ENCODE data around the gene ZNF12. TPM values are rescaled to one million over a fixed set of nuclear protein-coding genes. Genes with fewer than 3 reads are reported as not detected.

The ZNF12 gene
- total and polyA plus RNA-seq, 2 donors (not counting 1 experiment from before 2014, with no cell fraction given): 6.3 to 41.3 TPM

DNA sequence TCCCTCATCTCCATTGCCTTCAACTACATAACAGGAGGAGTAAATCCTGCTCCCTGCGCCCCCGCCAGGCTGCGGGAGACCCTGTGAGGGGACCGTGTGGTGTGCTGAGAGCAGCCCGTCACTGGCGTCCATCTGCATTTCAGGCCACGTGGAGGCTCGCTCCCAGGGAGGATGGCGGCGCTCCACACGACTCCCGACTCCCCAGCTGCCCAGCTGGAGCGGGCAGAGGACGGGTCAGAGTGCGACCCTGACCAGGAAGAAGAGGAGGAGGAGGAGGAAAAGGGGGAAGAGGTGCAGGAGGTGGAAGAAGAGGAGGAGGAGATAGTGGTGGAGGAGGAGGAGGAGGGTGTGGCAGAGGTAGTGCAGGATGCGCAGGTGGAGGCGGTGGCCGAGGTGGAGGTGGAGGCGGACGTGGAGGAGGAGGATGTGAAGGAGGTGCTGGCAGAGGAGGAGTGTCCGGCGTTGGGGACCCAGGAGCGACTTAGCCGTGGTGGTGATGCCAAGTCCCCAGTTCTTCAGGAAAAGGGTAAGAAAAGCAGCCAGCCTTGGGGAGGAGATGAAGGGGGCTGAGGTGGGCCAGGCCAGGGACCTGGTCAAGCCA, 64.4 kb downstream of the ZNF12 start:
- H3K9ac ChIP-seq (ENCODE audit: low read length): no peak overlapping the region
- H4K20me1 ChIP-seq (ENCODE audit: control insufficient read depth, insufficient read depth, low read length, poor library complexity, severe bottlenecking): peaks cover 69% of the 10 kb centered on the region
- no peak for ATAC-seq (ENCODE audit: low read depth)
- 98% methylated on average over 24 of the region's 24 CpGs for WGBS (ENCODE audit: insufficient coverage)
- peaks cover 50% of the 10 kb centered on the region for H3K79me2 ChIP-seq (ENCODE audit: control insufficient read depth, insufficient read depth, low read length)
- H3K9me3 Mint-ChIP-seq (ENCODE audit: insufficient read depth): no peaks in the 10 kb centered on the region
- H3K9me3 ChIP-seq (ENCODE audit: control extremely low read depth in 1 of 3, control insufficient read depth in 2 of 3, insufficient read depth in 1 of 3, low read length in 2 of 3): peaks cover 0 to 3% (median 0%) of the 10 kb centered on the region in 3 donors
- peaks cover 9 to 17% of the 10 kb centered on the region in 2 donors for H3K4me1 ChIP-seq (ENCODE audit: control insufficient read depth in 2 of 2, insufficient read depth in 2 of 2, low read length in 2 of 2)
- POLR2A ChIA-PET: no interaction called here
- peaks cover 1 to 73% of the 10 kb centered on the region in 2 experiments for H3K36me3 ChIP-seq (replicated peaks in 1 of 2; ENCODE audit: control extremely low read depth in 1 of 2, control insufficient read depth in 1 of 2, extremely low read depth in 1 of 2, insufficient read depth in 2 of 2, low read length in 1 of 2)
- no peak overlapping the region for H2AFZ ChIP-seq (ENCODE audit: insufficient read depth, low read depth, low read length, poor library complexity, severe bottlenecking)
- DNase-seq: no peak
- CTCF ChIA-PET: no interaction called here
- H3K27me3 Mint-ChIP-seq: no peaks in the 10 kb centered on the region
- intact Hi-C loops (cut with micrococcal nuclease): no loop called here
- peaks cover 23% of the 10 kb centered on the region for H3K4me1 Mint-ChIP-seq
- no peak overlapping the region for H3K27ac ChIP-seq (ENCODE audit: low read length in 2 of 2)
- H3K4me3 Mint-ChIP-seq: no peak overlapping the region
- no peak overlapping the region for H3K4me3 ChIP-seq (ENCODE audit: control extremely low read depth in 1 of 5, extremely low read depth in 1 of 5, insufficient read depth in 1 of 5, low read depth in 2 of 5, low read length in 4 of 5)
- no peak overlapping the region for H3K4me2 ChIP-seq (replicated peaks; ENCODE audit: low read depth, low read length, poor library complexity, severe bottlenecking)
- TF ChIP-seq, protein P1, sequence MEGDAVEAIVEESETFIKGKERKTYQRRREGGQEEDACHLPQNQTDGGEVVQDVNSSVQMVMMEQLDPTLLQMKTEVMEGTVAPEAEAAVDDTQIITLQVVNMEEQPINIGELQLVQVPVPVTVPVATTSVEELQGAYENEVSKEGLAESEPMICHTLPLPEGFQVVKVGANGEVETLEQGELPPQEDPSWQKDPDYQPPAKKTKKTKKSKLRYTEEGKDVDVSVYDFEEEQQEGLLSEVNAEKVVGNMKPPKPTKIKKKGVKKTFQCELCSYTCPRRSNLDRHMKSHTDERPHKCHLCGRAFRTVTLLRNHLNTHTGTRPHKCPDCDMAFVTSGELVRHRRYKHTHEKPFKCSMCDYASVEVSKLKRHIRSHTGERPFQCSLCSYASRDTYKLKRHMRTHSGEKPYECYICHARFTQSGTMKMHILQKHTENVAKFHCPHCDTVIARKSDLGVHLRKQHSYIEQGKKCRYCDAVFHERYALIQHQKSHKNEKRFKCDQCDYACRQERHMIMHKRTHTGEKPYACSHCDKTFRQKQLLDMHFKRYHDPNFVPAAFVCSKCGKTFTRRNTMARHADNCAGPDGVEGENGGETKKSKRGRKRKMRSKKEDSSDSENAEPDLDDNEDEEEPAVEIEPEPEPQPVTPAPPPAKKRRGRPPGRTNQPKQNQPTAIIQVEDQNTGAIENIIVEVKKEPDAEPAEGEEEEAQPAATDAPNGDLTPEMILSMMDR (IDR thresholded peaks at IDR 0.05): no peak
- TF ChIP-seq EZH2 (IDR thresholded peaks at IDR 0.05; ENCODE audit: borderline replicate concordance, insufficient read depth, low read depth, low read length, poor library complexity, severe bottlenecking): no peak
- H3K27me3 ChIP-seq (replicated peaks in 1 of 4; ENCODE audit: control extremely low read depth in 1 of 4, control insufficient read depth in 3 of 4, insufficient read depth in 4 of 4, low read length in 3 of 4): no peaks in the 10 kb centered on the region
- H3K27ac Mint-ChIP-seq: no peak overlapping the region

DNA sequence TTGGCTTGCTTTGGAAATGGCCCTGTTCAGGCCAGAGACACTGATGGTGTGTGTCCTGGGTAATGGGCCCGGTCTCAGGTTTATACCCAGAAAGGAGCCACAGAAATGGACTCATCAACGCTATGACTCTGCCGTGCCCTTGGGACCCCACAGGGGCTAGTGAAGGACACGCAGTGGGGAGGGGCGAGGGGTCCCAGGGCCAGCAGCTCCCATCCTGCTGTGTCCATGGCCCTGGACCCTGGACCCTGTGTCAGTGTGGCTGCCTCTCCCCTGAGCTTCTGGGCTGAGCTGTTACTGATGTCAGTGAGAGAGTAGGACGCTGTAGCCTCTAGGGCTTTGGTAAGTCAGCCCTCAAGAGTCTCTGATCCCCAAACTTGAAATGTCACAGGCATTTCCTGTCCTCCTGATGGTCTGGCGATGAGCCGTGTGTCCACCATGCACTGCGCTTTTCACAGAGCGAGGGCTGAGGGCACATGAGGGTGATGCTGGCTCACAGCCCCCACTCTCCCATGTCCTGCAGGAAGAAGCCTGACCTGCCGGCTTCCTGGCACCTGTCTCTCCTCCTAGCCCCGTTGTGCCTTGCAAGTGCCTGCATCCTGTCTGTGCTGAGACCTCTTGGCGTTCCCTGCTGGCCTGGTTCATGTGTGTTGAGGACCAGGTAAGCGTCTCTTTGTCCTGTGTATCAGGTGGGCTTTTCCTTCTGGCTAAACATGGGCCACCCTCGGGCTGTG, 65.3 kb downstream of the ZNF12 start:
- H3K4me1 Mint-ChIP-seq: peaks cover 24% of the 10 kb centered on the region
- ChIA-PET POLR2A (no interaction called here), CTCF (no interaction called here)
- no peak for DNase-seq
- WGBS (ENCODE audit: insufficient coverage): 91% methylated on average over 14 of the region's 15 CpGs
- H3K4me3 Mint-ChIP-seq: no peak overlapping the region
- peaks cover 1 to 69% of the 10 kb centered on the region in 2 experiments for H3K36me3 ChIP-seq (replicated peaks in 1 of 2; ENCODE audit: control extremely low read depth in 1 of 2, control insufficient read depth in 1 of 2, extremely low read depth in 1 of 2, insufficient read depth in 2 of 2, low read length in 1 of 2)
- peaks cover 0 to 3% (median 0%) of the 10 kb centered on the region in 3 donors for H3K9me3 ChIP-seq (ENCODE audit: control extremely low read depth in 1 of 3, control insufficient read depth in 2 of 3, insufficient read depth in 1 of 3, low read length in 2 of 3)
- no peak overlapping the region for H3K9ac ChIP-seq (ENCODE audit: low read length)
- no peaks in the 10 kb centered on the region for H3K9me3 Mint-ChIP-seq (ENCODE audit: insufficient read depth)
- intact Hi-C loops (cut with micrococcal nuclease): no loop called here
- H3K4me1 ChIP-seq (ENCODE audit: control insufficient read depth in 2 of 2, insufficient read depth in 2 of 2, low read length in 2 of 2): peaks cover 11 to 20% of the 10 kb centered on the region in 2 donors
- H3K27ac ChIP-seq (ENCODE audit: low read length in 2 of 2): no peak overlapping the region
- no peak overlapping the region for H3K27ac Mint-ChIP-seq
- no peaks in the 10 kb centered on the region for H3K27me3 Mint-ChIP-seq
- TF ChIP-seq, protein P1 (IDR thresholded peaks at IDR 0.05): no peak
- TF ChIP-seq EZH2 (IDR thresholded peaks at IDR 0.05; ENCODE audit: borderline replicate concordance, insufficient read depth, low read depth, low read length, poor library complexity, severe bottlenecking): no peak
- no peak overlapping the region for H2AFZ ChIP-seq (ENCODE audit: insufficient read depth, low read depth, low read length, poor library complexity, severe bottlenecking)
- peaks cover 45% of the 10 kb centered on the region for H3K79me2 ChIP-seq (ENCODE audit: control insufficient read depth, insufficient read depth, low read length)
- no peaks in the 10 kb centered on the region for H3K27me3 ChIP-seq (replicated peaks in 1 of 4; ENCODE audit: control extremely low read depth in 1 of 4, control insufficient read depth in 3 of 4, insufficient read depth in 4 of 4, low read length in 3 of 4)
- peaks cover 60% of the 10 kb centered on the region for H4K20me1 ChIP-seq (ENCODE audit: control insufficient read depth, insufficient read depth, low read length, poor library complexity, severe bottlenecking)
- no peak overlapping the region for H3K4me3 ChIP-seq (ENCODE audit: control extremely low read depth in 1 of 5, extremely low read depth in 1 of 5, insufficient read depth in 1 of 5, low read depth in 2 of 5, low read length in 4 of 5)
- no peak for ATAC-seq (ENCODE audit: low read depth)
- H3K4me2 ChIP-seq (replicated peaks; ENCODE audit: low read depth, low read length, poor library complexity, severe bottlenecking): no peak overlapping the region

All from B cell (primary cell).